Vagina (tissue), 2 donors: ENCODE data around the gene ANKS1B.

Experiments
- CTCF ChIP-seq, 3 experiments: fragments of 450-650 bp in 2 of 3; fragments of 200-600 bp in 1 of 3; sonication (generic) in 1 of 3; IDR thresholded peaks; one replicate each; pipeline ENCODE4 v1.5.1; 2017 to 2019; ENCODE audit warnings: antibody characterized with exemption in 3 of 3, mild to moderate bottlenecking in 2 of 3, moderate library complexity in 2 of 3
- POLR2A ChIP-seq, 2 donors: fragments of 450-650 bp; IDR thresholded peaks; one replicate each; pipeline ENCODE4 v1.6.1; 2017; ENCODE audit warnings: antibody characterized with exemption in 2 of 2, mild to moderate bottlenecking in 2 of 2, moderate library complexity in 2 of 2

GRCh38 chr12:99983456-99984258 lies 1.1 kb downstream of the ANKS1B start:
- TF ChIP-seq CTCF (IDR thresholded peaks at IDR 0.05) (no peak), POLR2A (IDR thresholded peaks at IDR 0.05) (no peak)
